IPS DF 6.9 (cell line): ENCODE measurements around the gene HOXC13.

Experiments
- DNase-seq: peaks from one replicate; pipeline ENCODE4 v3.0.0-alpha.2; 2013; ENCODE audit warnings: low read depth, low spot score
- H3K27ac ChIP-seq: one replicate; pipeline ENCODE4 v1.5.1; 2013; ENCODE audit warnings: low read length, control low read depth
- H3K27me3 ChIP-seq: 2 replicates; pipeline ENCODE4 v1.6.1; 2013; ENCODE audit warnings: mild to moderate bottlenecking, low read length; ENCODE audit not compliant: control insufficient read depth, insufficient read depth
- H3K36me3 ChIP-seq: 2 replicates; pipeline ENCODE4 v1.6.1; 2013; ENCODE audit warnings: low read length; ENCODE audit not compliant: control insufficient read depth, insufficient read depth
- H3K4me1 ChIP-seq: 2 replicates; pipeline ENCODE4 v1.6.1; 2013; ENCODE audit warnings: low read length; ENCODE audit not compliant: control insufficient read depth, insufficient read depth
- H3K4me3 ChIP-seq: 2 replicates; pipeline ENCODE4 v1.5.1; 2013; ENCODE audit warnings: mild to moderate bottlenecking, low read length
- H3K9me3 ChIP-seq: 2 replicates; pipeline ENCODE4 v1.6.1; 2013; ENCODE audit warnings: low read length, inconsistent platforms; ENCODE audit not compliant: control insufficient read depth, insufficient read depth
- WGBS: extraction: QIAGEN DNeasy Blood & Tissue Kit; methylation state at CpG from one replicate; pipeline ENCODE4 v1.1.7; 2013; ENCODE audit warnings: mixed read lengths, missing lambda C conversion rate; ENCODE audit not compliant: insufficient read length, insufficient coverage; 5-methylcytosine and 5-hydroxymethylcytosine counted together

The HOXC13 gene

GRCh38 chr12:53971686-53972085 is 33.1 kb downstream of the HOXC13 start:
- DNase-seq = no peak
- Histone ChIP-seq H3K9me3 (no peaks in the 10 kb centered on the region), H3K27me3 (peaks cover 99% of the 10 kb centered on the region), H3K36me3 (no peaks in the 10 kb centered on the region), H3K27ac (no peak overlapping the region), H3K4me3 (no peak overlapping the region), H3K4me1 (no peaks in the 10 kb centered on the region; the same call in none of the 2 replicates)
- WGBS = no CpG with 5 or more reads among the region's 2 CpGs

- Histone ChIP-seq H3K36me3 (no peaks in the 10 kb centered on the region), H3K9me3 (no peaks in the 10 kb centered on the region), H3K4me1 (no peaks in the 10 kb centered on the region; the same call in none of the 2 replicates), H3K27me3 (peaks cover 99% of the 10 kb centered on the region), H3K4me3 (no peak overlapping the region), H3K27ac (no peak overlapping the region)
- WGBS = no CpG with 5 or more reads among the region's 9 CpGs
- DNase-seq = no peak
These were observed 33.6 kb downstream of the HOXC13 start for GRCh38 chr12:53972152-53972702.

- WGBS = no CpG with 5 or more reads among the region's 21 CpGs
These were observed 34.1 kb downstream of the HOXC13 start, which contains the start of gene HOXC11 for GRCh38 chr12:53972722-53973235. Gene HOXC11 (plus strand): TSS chr12:53973126. CDS start chr12:53973242, 116 bp downstream.

GRCh38 chr12:53973236-53974042 is 34.8 kb downstream of the HOXC13 start:
- Histone ChIP-seq H3K27ac (no peak overlapping the region), H3K4me1 (no peaks in the 10 kb centered on the region; the same call in none of the 2 replicates), H3K36me3 (no peaks in the 10 kb centered on the region), H3K27me3 (peaks cover 99% of the 10 kb centered on the region), H3K4me3 (no peak overlapping the region), H3K9me3 (no peaks in the 10 kb centered on the region)
- no peak for DNase-seq
- WGBS = no CpG with 5 or more reads among the region's 71 CpGs

More at GRCh38 chr12:53972722-53973235, 34.1 kb downstream of the HOXC13 start, which contains the start of gene HOXC11:
- no peaks in the 10 kb centered on the region for H3K36me3 ChIP-seq
- no peaks in the 10 kb centered on the region; the same call in none of the 2 replicates for H3K4me1 ChIP-seq
- no peak for DNase-seq
- H3K4me3 ChIP-seq = no peak within 1 kb of the TSS
- no peak within 1 kb of the TSS for H3K27ac ChIP-seq
- peaks cover 99% of the 10 kb centered on the region for H3K27me3 ChIP-seq
- no peaks in the 10 kb centered on the region for H3K9me3 ChIP-seq

- H3K4me3 ChIP-seq = no peak within 1 kb of the TSS
- H3K36me3 ChIP-seq = no peaks in the 10 kb centered on the region
- H3K27me3 ChIP-seq = peaks cover 99% of the 10 kb centered on the region
- no peak for DNase-seq
- no peaks in the 10 kb centered on the region; the same call in none of the 2 replicates for H3K4me1 ChIP-seq
- H3K9me3 ChIP-seq = no peaks in the 10 kb centered on the region
- H3K27ac ChIP-seq = no peak within 1 kb of the TSS
- WGBS = no CpG with 5 or more reads among the region's 63 CpGs
These were observed 35.7 kb downstream of the HOXC13 start, which contains the start of gene HOTAIR for GRCh38 chr12:53974084-53975063. Gene HOTAIR (minus strand): TSS chr12:53974954.

GRCh38 chr12:53975064-53975471 is 36.4 kb downstream of the HOXC13 start:
- no CpG with 5 or more reads among the region's 25 CpGs for WGBS
- Histone ChIP-seq H3K4me3 (no peak overlapping the region), H3K9me3 (no peaks in the 10 kb centered on the region), H3K4me1 (no peaks in the 10 kb centered on the region; the same call in none of the 2 replicates), H3K27me3 (peaks cover 99% of the 10 kb centered on the region), H3K36me3 (no peaks in the 10 kb centered on the region), H3K27ac (no peak overlapping the region)
- no peak for DNase-seq

GRCh38 chr12:53975479-53976152 is 37.0 kb downstream of the HOXC13 start:
- Histone ChIP-seq H3K4me3 (no peak overlapping the region), H3K27me3 (peaks cover 97% of the 10 kb centered on the region), H3K27ac (no peak overlapping the region), H3K4me1 (no peaks in the 10 kb centered on the region; the same call in none of the 2 replicates), H3K9me3 (no peaks in the 10 kb centered on the region), H3K36me3 (no peaks in the 10 kb centered on the region)
- DNase-seq = no peak
- no CpG with 5 or more reads among the region's 31 CpGs for WGBS

GRCh38 chr12:53976172-53976822 is 37.7 kb downstream of the HOXC13 start:
- DNase-seq = no peak
- Histone ChIP-seq H3K4me1 (no peaks in the 10 kb centered on the region; the same call in none of the 2 replicates), H3K27me3 (peaks cover 97% of the 10 kb centered on the region), H3K27ac (no peak overlapping the region), H3K36me3 (no peaks in the 10 kb centered on the region), H3K9me3 (no peaks in the 10 kb centered on the region), H3K4me3 (no peak overlapping the region)
- WGBS = no CpG with 5 or more reads among the region's 21 CpGs
